Right cardiac atrium (tissue), 5 donors: ENCODE measurements around the gene EXOC3. TPM values are rescaled to one million over a fixed set of nuclear protein-coding genes. Genes with fewer than 3 reads are reported as not detected.

Experiments used
- ATAC-seq, 2 donors: fragments of 200-7000 bp; cut with Tn5 transposase; one replicate each; pipeline versions ENCODE4 v1.8.0 to v1.9.1; 2020; ENCODE audit warnings: moderate library complexity in 2 of 2, mild to moderate bottlenecking in 1 of 2
- DNase-seq, 3 donors: peaks; one replicate each; pipeline ENCODE4 v3.0.0-alpha.2; 2020
- H3K27ac ChIP-seq: one replicate; pipeline ENCODE4 v1.5.1; 2013; ENCODE audit warnings: mild to moderate bottlenecking, low read length, control low read depth, moderate library complexity
- H3K27me3 ChIP-seq: one replicate; pipeline ENCODE4 v1.6.1; 2013; ENCODE audit not compliant: control insufficient read depth, insufficient read depth
- H3K4me1 ChIP-seq: one replicate; pipeline ENCODE4 v1.6.1; 2013; ENCODE audit warnings: low read length; ENCODE audit not compliant: control insufficient read depth, insufficient read depth
- H3K4me3 ChIP-seq: one replicate; pipeline ENCODE4 v1.5.1; 2013; ENCODE audit warnings: low read length, control low read depth
- H3K9me3 ChIP-seq: one replicate; pipeline ENCODE4 v1.6.1; 2013; ENCODE audit warnings: low read length; ENCODE audit not compliant: control insufficient read depth
- WGBS: extraction: QIAGEN DNeasy Blood & Tissue Kit; methylation state at CpG from one replicate; pipeline ENCODE4 v1.1.7; 2013; 5-methylcytosine and 5-hydroxymethylcytosine counted together
- intact Hi-C, 4 donors: fragments of 100-400 bp; cut with DNase I; formaldehyde crosslinking; loops; one replicate each; pipeline versions ENCODE4 v1.11.0 to v1.14.0; 2022 to 2023
- polyA plus RNA-seq: library from polyadenylated mRNA; stranded (reverse); fragments of 200-250 nt; gene quantifications from one replicate; pipeline ENCODE4 v1.2.3, GENCODE V29; 2013
- total RNA-seq, 4 donors: library from RNA; stranded (reverse); fragmentation: NEBNext Ultra II Directional; extraction: Animal tissue kit (Norgen Biotek cat#: 25700); gene quantifications; one replicate each; pipeline ENCODE4 v1.2.1, GENCODE V29; 2021
- donor health status: healthy with polysubstance abuse.
- donor health status: DM: no; HTN: yes; CAD: no.
- donor health status: DM: no; HTN: no; CAD: no.
- donor health status: DM: no; HTN: yes; CAD: no; lungs with severe emphysema.
- donor health status: DM: yes; HTN: yes; CAD: no.

The EXOC3 gene
- total and polyA plus RNA-seq, 5 donors = 30.1 to 50.2 (median 46.5) TPM

DNA sequence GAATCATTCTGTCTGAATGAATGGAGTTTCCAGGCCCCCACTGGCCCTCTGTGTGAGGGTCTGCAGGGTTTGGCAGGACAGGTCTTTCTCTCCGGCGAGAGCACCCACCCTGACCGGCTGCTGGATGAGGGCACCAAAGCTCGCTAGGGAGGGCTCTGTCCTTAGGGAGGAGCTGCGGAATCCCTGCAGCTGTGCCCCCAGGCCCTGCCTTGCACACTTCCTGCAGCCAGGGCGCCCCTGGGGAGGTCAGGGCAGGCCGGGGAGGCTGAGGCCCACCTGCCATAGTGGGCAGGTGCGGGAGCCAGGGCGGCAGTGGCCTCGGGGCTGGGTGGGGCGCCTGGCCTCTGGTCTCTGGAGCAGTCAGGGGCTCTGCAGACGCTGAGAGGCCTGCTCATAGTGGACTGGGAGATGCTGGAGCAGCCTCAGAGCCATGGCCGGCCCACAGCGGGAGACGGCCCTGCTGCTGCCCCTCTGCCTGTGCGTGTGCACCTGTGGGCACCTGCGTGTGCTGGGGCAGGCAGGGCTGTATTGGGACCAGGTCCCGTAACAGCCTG, 36.1 kb downstream of the EXOC3 start:
- 74% methylated on average over 18 of the region's 18 CpGs for WGBS

DNA sequence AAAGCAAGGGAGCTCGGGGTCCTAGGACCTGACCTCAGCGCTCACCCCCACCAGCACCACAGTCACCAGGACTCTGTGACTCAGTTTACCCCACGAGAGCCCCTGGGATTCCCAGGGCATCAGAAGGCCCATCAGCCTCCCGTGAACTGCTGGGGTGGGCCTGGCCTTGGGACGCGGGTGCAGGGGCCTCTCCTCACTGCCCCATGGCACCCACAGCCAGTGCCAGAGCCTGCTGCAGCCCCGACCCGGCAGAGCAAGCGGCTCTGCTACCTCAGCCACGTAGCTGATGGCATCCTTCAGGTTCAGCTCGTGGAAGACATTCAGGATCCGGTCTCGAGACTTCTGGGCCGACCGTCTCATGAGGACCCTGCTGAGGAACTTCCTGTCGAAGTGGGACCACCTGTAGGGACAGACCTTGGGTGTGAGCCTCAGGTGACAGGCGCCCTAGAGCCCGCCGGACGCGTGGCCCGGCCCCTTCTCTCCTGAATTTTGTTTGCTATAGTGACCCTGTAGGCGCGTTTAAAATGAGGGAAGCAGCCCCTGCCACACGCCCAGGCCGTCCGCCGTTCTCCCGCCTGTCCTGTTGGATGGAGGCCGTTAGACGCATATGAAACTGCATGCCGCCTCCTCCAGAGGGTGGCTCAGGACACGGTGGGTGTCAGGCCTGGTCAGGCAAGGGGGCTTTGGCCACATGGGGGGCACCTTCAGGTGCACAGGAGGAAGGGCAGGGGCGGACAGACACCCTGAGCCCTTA, 36.8 kb downstream of the EXOC3 start:
- no peaks in the 10 kb centered on the region for H3K9me3 ChIP-seq
- ATAC-seq (no peak), DNase-seq (peak in 2 of 3 donors; percentile 38 to 46)
- intact Hi-C loops = no loop called here
- no peak overlapping the region for H3K27ac ChIP-seq
- no peaks in the 10 kb centered on the region for H3K27me3 ChIP-seq
- H3K4me3 ChIP-seq = no peak overlapping the region
- 70% methylated on average over 34 of the region's 34 CpGs for WGBS
- no peaks in the 10 kb centered on the region for H3K4me1 ChIP-seq

More for the DNA sequence above, 36.1 kb downstream of the EXOC3 start:
- no peaks in the 10 kb centered on the region for H3K9me3 ChIP-seq
- no peaks in the 10 kb centered on the region for H3K4me1 ChIP-seq
- H3K27me3 ChIP-seq = no peaks in the 10 kb centered on the region
- intact Hi-C loops = no loop called here
- DNase-seq (peak in 2 of 3 donors; percentile 54 to 59), ATAC-seq (no peak)
- no peak overlapping the region for H3K27ac ChIP-seq
- H3K4me3 ChIP-seq = no peak overlapping the region

DNA sequence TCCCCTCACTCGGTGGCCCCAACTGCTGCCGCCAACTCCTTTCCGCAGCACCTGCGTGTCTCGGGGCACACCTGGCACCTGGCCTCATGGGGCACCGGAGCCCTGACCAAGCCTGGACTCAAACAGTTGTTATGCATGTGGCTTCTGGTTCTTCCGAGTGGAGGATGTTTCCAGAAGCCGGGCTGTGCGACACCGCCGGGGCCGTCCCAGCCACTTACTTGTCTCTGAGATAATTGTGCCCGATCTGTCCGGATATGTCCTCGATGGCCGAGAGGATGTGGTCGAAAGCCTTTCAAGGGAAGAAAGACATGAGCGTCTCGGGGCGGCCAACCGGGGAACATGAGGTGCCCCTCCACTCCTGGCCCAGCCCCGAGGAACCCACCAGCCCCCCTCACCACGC, 38.4 kb downstream of the EXOC3 start:
- ATAC-seq (no peak), DNase-seq (peak in 2 of 3 donors; percentile 26 to 46)
- Histone ChIP-seq H3K27ac (no peak overlapping the region), H3K4me1 (no peaks in the 10 kb centered on the region), H3K4me3 (no peak overlapping the region), H3K9me3 (no peaks in the 10 kb centered on the region), H3K27me3 (no peaks in the 10 kb centered on the region)
- intact Hi-C loops = no loop called here
- 84% methylated on average over 23 of the region's 23 CpGs for WGBS

DNA sequence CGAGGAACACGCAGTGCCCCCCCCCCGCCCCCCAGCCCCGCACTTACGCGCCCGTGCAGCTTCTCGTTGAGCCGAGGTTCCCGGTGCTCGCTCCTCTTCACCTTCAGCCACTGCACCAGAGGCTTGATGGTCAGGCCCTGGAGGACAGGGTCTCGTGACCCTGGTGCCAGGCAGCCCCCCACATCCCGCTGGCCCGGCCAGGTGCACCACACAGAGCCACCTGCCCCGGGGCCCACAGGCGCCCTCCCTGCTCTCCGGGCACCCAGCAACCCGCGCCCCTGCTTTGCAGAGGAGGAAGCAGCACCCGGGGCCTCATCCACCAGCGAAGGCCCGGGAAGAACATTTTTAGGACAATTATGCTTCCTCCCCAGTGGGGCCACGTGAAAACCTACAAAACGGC, 39.0 kb downstream of the EXOC3 start:
- no peak overlapping the region for H3K27ac ChIP-seq
- H3K4me3 ChIP-seq = no peak overlapping the region
- ATAC-seq (no peak), DNase-seq (peak in 2 of 3 donors; percentile 45 to 47)
- no peaks in the 10 kb centered on the region for H3K9me3 ChIP-seq
- no peaks in the 10 kb centered on the region for H3K4me1 ChIP-seq
- H3K27me3 ChIP-seq = no peaks in the 10 kb centered on the region
- intact Hi-C loops = no loop called here
- 76% methylated on average over 24 of the region's 24 CpGs for WGBS

DNA sequence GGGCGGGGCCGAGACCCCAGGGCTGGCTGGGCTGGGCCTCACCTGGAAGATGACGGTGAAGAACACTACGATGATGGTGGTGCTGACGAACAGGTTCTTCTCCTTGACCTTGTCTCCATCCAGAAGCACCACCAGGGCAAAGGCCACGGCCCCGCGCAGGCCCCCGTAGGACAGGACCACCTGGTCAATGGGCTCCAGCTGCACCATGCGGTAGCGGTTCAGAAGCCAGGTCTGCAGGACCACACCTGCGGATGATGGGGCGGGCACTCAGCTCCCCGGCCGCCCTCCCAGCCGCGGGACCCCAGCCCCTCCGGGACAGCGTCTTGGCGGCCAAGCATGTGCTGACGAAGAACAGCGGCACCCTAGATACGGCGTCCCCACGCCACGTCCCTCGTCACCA, 39.5 kb downstream of the EXOC3 start:
- DNase-seq (peak in 2 of 3 donors; percentile 44 to 55), ATAC-seq (no peak)
- no peak overlapping the region for H3K4me3 ChIP-seq
- H3K27ac ChIP-seq = no peak overlapping the region
- H3K4me1 ChIP-seq = no peaks in the 10 kb centered on the region
- no peaks in the 10 kb centered on the region for H3K9me3 ChIP-seq
- WGBS = 91% methylated on average over 27 of the region's 27 CpGs
- no peaks in the 10 kb centered on the region for H3K27me3 ChIP-seq
- intact Hi-C loops = no loop called here

DNA sequence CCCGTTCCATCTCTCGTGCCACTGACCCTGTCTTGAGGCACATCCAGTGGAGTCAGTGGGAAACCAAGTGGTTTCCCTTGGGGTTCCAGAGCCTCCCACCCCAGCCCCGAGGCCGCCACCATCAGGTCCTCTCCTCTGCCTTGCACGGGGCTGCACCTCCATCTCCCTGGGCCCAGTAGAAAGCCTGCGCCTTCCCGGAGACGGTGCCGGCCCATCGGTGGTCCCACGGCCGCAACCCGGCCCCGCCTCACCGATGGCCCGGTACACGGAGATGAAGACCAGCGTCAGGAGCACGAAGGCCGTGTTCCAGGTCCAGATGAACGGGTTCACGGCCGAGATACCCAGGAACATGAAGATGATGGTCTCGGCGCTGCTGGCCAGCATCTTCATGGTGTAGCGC, 40.0 kb downstream of the EXOC3 start:
- intact Hi-C loops = no loop called here
- no peak overlapping the region for H3K27ac ChIP-seq
- DNase-seq (peak in 2 of 3 donors; percentile 26 to 41), ATAC-seq (no peak)
- WGBS = 91% methylated on average over 26 of the region's 26 CpGs
- H3K27me3 ChIP-seq = no peaks in the 10 kb centered on the region
- H3K4me1 ChIP-seq = no peaks in the 10 kb centered on the region
- no peak overlapping the region for H3K4me3 ChIP-seq
- H3K9me3 ChIP-seq = no peaks in the 10 kb centered on the region

DNA sequence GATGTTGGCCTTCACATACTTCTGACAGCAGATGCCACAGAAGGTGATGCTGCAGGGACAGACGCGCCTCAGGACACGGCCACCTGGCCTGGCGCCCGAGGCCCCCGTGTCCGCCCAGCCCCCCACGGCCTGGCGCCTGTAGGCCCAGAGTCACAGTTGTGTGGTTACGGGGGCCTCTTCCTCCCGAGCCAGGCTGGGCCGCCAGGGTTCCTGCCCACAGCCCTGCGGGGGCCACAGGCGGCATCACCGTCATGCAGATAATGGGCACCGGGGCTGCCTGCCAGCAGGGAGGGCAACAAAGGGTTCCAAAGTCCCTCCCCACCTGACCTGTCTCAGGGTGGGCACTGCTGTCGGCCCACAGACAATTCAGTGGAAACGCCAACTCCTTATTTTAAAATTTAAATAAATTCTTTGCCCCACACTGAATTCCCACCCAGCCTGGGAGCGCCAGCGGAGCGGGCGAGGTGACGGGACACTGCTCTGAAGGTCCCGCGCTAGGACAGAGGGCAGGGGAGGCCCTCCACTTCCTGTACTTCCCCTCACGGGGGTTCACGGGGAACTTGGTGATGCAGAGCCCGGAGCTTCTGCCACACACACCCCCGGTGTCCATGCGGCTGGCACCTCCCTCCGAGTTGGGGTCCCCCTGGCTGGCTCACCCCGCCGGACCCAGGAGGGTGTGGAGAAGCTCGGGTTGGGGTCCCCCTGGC, 40.6 kb downstream of the EXOC3 start:
- ATAC-seq (no peak), DNase-seq (peak in 1 of 3 donors; percentile 47)
- Histone ChIP-seq H3K4me1 (no peaks in the 10 kb centered on the region), H3K4me3 (no peak overlapping the region), H3K27ac (no peak overlapping the region), H3K9me3 (no peaks in the 10 kb centered on the region), H3K27me3 (no peaks in the 10 kb centered on the region)
- WGBS = 77% methylated on average over 34 of the region's 34 CpGs
- intact Hi-C loops = no loop called here

DNA sequence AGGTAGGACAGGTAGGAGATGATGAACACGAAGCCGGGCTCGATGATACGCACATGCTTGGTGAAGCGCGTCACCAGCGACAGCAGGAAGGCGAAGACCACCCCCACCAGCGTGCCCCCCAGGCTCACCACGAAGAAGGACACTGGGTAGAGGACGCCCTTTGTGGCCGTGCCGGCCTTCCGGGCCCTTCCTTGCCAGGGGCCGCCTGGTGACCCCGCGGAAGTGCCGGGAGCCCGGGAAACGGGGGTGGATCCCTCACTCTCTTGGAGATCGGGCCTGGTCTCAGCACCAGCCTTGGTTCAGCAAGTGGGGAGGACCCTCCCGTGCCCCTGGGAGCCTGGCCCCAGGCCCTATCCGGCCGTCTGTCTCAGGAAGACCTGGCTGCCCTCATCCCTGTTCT, 41.6 kb downstream of the EXOC3 start:
- DNase-seq (no peak), ATAC-seq (no peak)
- Histone ChIP-seq H3K4me1 (no peaks in the 10 kb centered on the region), H3K27me3 (no peaks in the 10 kb centered on the region), H3K27ac (no peak overlapping the region), H3K4me3 (no peak overlapping the region), H3K9me3 (no peaks in the 10 kb centered on the region)
- intact Hi-C loops = no loop called here
- WGBS = 90% methylated on average over 24 of the region's 24 CpGs

DNA sequence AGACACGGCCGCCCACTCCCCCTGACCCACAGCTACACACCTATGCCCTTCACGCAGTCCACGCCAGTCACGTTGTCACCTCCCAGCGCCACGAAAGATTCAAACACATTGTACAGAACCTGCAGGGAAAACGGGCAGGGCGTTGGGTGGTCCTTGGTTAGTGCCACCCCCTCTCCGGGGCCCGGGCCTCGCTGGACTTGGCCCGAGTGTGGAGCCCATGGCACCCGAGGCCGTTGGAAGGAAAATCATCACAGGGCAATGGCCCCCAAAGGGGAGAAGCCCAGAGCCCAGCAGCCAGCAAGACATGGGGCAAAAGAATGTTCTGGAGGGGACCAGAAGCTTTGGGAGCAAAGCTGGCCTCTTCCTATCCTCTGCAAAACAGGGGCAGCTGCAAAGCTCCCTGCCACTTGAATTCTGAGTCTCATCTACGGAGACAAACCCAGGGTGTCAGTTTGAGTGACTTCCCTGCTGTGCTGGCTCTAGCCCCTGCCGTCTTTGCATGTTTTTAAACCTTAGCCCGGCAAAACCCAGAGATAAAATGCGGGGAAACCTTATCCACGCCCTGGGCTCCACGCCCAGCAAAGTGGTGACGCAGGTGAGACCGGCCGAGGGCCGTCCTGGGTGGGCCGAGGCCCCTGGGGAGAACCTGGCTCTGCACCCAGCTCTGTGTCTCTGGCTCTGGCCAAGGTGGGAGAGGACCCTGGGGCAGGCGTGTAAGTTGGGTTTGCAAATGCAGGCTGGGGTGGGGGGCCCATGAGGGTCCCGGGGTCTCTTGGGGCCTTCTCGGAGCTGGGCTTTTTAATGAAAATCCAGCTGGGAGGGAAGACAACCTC, 42.4 kb downstream of the EXOC3 start:
- Histone ChIP-seq H3K4me1 (no peaks in the 10 kb centered on the region), H3K27me3 (no peaks in the 10 kb centered on the region), H3K9me3 (no peaks in the 10 kb centered on the region), H3K27ac (no peak overlapping the region), H3K4me3 (no peak overlapping the region)
- 70% methylated on average over 29 of the region's 29 CpGs for WGBS
- DNase-seq (no peak), ATAC-seq (peak in 1 of 2 donors; percentile 14)
- intact Hi-C loops = no loop called here

DNA sequence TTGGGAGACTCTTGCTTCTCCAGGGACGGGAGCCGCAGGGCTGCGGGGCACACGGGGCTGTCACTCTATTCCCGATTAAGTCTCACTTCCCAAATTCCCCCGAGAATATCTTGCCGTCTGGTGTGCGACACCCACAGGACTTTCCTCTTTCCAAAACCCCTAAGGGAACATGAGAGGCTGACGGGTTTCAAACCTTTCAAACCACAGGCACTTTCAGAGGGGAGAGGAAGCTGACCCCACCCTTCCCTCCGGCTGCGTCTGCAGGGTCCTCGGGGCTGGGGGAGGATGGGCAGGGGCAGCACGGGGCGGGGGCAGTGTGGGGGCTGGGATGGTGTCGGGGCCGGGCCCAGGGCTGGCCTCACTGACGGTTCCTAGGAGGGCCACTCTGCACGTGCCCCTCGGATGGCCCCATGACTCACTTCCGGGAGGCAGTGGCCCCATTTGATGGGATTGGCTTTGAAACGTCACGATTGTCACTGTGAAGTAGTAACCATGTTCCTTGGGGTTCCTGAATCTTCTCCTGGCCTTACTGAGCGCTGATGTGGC, 43.0 kb downstream of the EXOC3 start:
- no peaks in the 10 kb centered on the region for H3K27me3 ChIP-seq
- H3K4me1 ChIP-seq = no peaks in the 10 kb centered on the region
- H3K27ac ChIP-seq = no peak overlapping the region
- intact Hi-C loops = no loop called here
- no peak for DNase-seq
- no peaks in the 10 kb centered on the region for H3K9me3 ChIP-seq
- 46% methylated on average over 23 of the region's 23 CpGs for WGBS
- no peak overlapping the region for H3K4me3 ChIP-seq
- peak in 1 of 2 donors; percentile 20 for ATAC-seq
